H1 (cell line): Measurements from ENCODE around the gene CREB1. TPM values are rescaled to one million over a fixed set of nuclear protein-coding genes. Genes with fewer than 3 reads are reported as not detected.
A peak's percentile ranks its signal among the peaks of the same experiment; 100 is the strongest.

Experiments used
- CTCF ChIA-PET: fragments of 300-600 bp; sonication (Branson Sonifier 250); formaldehyde crosslinking; loops from one replicate; lab custom pipeline; 2021; ENCODE audit not compliant: partially characterized antibody; lab: Charles Lee
- POLR2A ChIA-PET: fragments of 300-600 bp; sonication (Branson Sonifier 250); formaldehyde crosslinking; loops from one replicate; lab custom pipeline; 2021; ENCODE audit warnings: inconsistent platforms; ENCODE audit not compliant: partially characterized antibody; lab: Charles Lee
- DNase-seq, 2 experiments: peaks; one replicate each; pipeline versions ENCODE4 v3.0.0 to v3.0.0-alpha.2; 2010 to 2022; ENCODE audit warnings: low spot score in 2 of 2, low read depth in 1 of 2, mixed read lengths in 1 of 2
- FAIRE-seq: peaks from 2 replicates; lab custom pipeline; 2011; peaks lifted over from hg19 to GRCh38; lab: Jason Lieb, UNC
- H2AFZ ChIP-seq: 2 replicates; pipeline ENCODE4 v1.8.1; 2012; ENCODE audit warnings: low read length, inconsistent platforms
- H2AK5ac ChIP-seq: 2 replicates; pipeline ENCODE4 v1.6.1; 2013; ENCODE audit warnings: low read depth, low read length
- H2BK120ac ChIP-seq: replicated peaks from 2 replicates; pipeline ENCODE3; 2013; ENCODE audit warnings: low read depth, low read length, inconsistent platforms
- H2BK12ac ChIP-seq: 2 replicates; pipeline ENCODE4 v1.6.1; 2013; ENCODE audit warnings: low read depth, low read length
- H2BK15ac ChIP-seq: 2 replicates; pipeline ENCODE4 v1.6.1; 2013; ENCODE audit warnings: low read length
- H2BK20ac ChIP-seq: 2 replicates; pipeline ENCODE4 v1.6.1; 2013; ENCODE audit warnings: low read length
- H2BK5ac ChIP-seq: 2 replicates; pipeline ENCODE4 v1.6.1; 2013; ENCODE audit warnings: low read depth, low read length
- H3K14ac ChIP-seq: 2 replicates; pipeline ENCODE4 v1.6.1; 2013; ENCODE audit warnings: inconsistent platforms; ENCODE audit not compliant: insufficient read length
- H3K18ac ChIP-seq: 2 replicates; pipeline ENCODE4 v1.6.1; 2013; ENCODE audit warnings: low read length; ENCODE audit errors: extremely low read depth
- H3K23ac ChIP-seq: 2 replicates; pipeline ENCODE4 v1.6.1; 2013; ENCODE audit warnings: inconsistent platforms; ENCODE audit not compliant: insufficient read length
- H3K23me2 ChIP-seq: 2 replicates; pipeline ENCODE4 v1.6.1; 2013; ENCODE audit warnings: low read depth, low read length
- H3K27ac ChIP-seq: 2 replicates; pipeline ENCODE4 v1.6.1; 2011; ENCODE audit warnings: low read depth, low read length, inconsistent platforms
- H3K27me3 ChIP-seq, 4 experiments: replicated peaks in 1 of 4; 1 replicate in 1 of 4; 2 replicates in 3 of 4; pipeline versions ENCODE4 v1.6.1 to v1.8.1; 2011 to 2013; ENCODE audit warnings: low read length in 3 of 4, mild to moderate bottlenecking in 3 of 4, inconsistent platforms in 2 of 4, mixed read lengths in 2 of 4, moderate library complexity in 1 of 4; ENCODE audit not compliant: control insufficient read depth in 3 of 4, insufficient read depth in 3 of 4; ENCODE audit errors: extremely low read depth in 1 of 4
- H3K36me3 ChIP-seq, 4 experiments: 2 replicates each; pipeline versions ENCODE4 v1.6.1 to v1.8.1; 2011 to 2013; ENCODE audit warnings: mild to moderate bottlenecking in 4 of 4, low read length in 3 of 4, moderate library complexity in 2 of 4, control low read depth in 1 of 4, inconsistent platforms in 1 of 4; ENCODE audit not compliant: insufficient read depth in 4 of 4, control insufficient read depth in 2 of 4
- H3K4ac ChIP-seq: replicated peaks from 2 replicates; pipeline ENCODE3; 2013; ENCODE audit warnings: low read length, low read depth, mixed read lengths, inconsistent platforms; ENCODE audit not compliant: insufficient read length
- H3K4me1 ChIP-seq, 4 experiments: replicated peaks in 1 of 4; 1 replicate in 1 of 4; 2 replicates in 3 of 4; pipeline versions ENCODE4 v1.6.1 to v1.8.1; 2011 to 2013; ENCODE audit warnings: low read length in 3 of 4, inconsistent platforms in 2 of 4, mixed read lengths in 1 of 4; ENCODE audit not compliant: insufficient read depth in 4 of 4, control insufficient read depth in 3 of 4
- H3K4me2 ChIP-seq, 2 experiments: 2 replicates each; pipeline versions ENCODE4 v1.6.1 to v1.8.1; 2011 to 2013; ENCODE audit warnings: low read depth in 2 of 2, low read length in 2 of 2, control low read depth in 1 of 2, inconsistent platforms in 1 of 2, mild to moderate bottlenecking in 1 of 2; ENCODE audit not compliant: insufficient read depth in 1 of 2
- H3K4me3 ChIP-seq, 4 experiments: fragments of 200-600, 300-600 bp in 1 of 4; sonication (generic), shearing (Covaris generic), sonication (Bioruptor Twin) in 1 of 4; 2 replicates each; pipeline versions ENCODE4 v1.5.1 to v1.8.1; 2011 to 2016; ENCODE audit warnings: low read length in 4 of 4, low read depth in 3 of 4, control low read depth in 2 of 4, inconsistent platforms in 2 of 4, mild to moderate bottlenecking in 2 of 4, mixed read lengths in 1 of 4, moderate library complexity in 1 of 4; ENCODE audit not compliant: insufficient read depth in 2 of 4; ENCODE audit errors: extremely low read depth in 1 of 4
- H3K56ac ChIP-seq: replicated peaks from 2 replicates; pipeline ENCODE3; 2013; ENCODE audit warnings: low read depth, mild to moderate bottlenecking, mixed read lengths, low read length, inconsistent platforms; ENCODE audit not compliant: insufficient read length
- H3K79me1 ChIP-seq: 2 replicates; pipeline ENCODE4 v1.6.1; 2013; ENCODE audit warnings: low read depth, low read length, control low read depth
- H3K79me2 ChIP-seq, 2 experiments: 2 replicates each; pipeline versions ENCODE4 v1.6.1 to v1.8.1; 2012 to 2013; ENCODE audit warnings: low read length in 2 of 2, mild to moderate bottlenecking in 2 of 2, inconsistent platforms in 1 of 2; ENCODE audit not compliant: insufficient read depth in 2 of 2, control insufficient read depth in 1 of 2
- H3K9ac ChIP-seq, 4 experiments: replicated peaks in 1 of 4; 1 replicate in 1 of 4; 2 replicates in 3 of 4; pipeline versions ENCODE4 v1.6.1 to v1.8.1; 2011 to 2013; ENCODE audit warnings: low read depth in 3 of 4, low read length in 3 of 4, control low read depth in 2 of 4, mild to moderate bottlenecking in 2 of 4, moderate library complexity in 2 of 4, inconsistent platforms in 1 of 4; ENCODE audit errors: extremely low read depth in 1 of 4
- H3K9me3 ChIP-seq, 2 experiments: 2 replicates each; pipeline versions ENCODE4 v1.6.1 to v1.8.1; 2012 to 2013; ENCODE audit warnings: mild to moderate bottlenecking in 2 of 2, moderate library complexity in 2 of 2, control low read depth in 1 of 2, inconsistent platforms in 1 of 2, low read depth in 1 of 2, low read length in 1 of 2, mixed read lengths in 1 of 2; ENCODE audit not compliant: insufficient read depth in 2 of 2
- H4K20me1 ChIP-seq, 2 experiments: replicated peaks in 1 of 2; 2 replicates each; pipeline versions ENCODE3 to v1.8.1; 2011 to 2013; ENCODE audit warnings: inconsistent platforms in 2 of 2, low read length in 2 of 2, mild to moderate bottlenecking in 1 of 2; ENCODE audit not compliant: insufficient read depth in 2 of 2, control insufficient read depth in 1 of 2
- H4K5ac ChIP-seq: 2 replicates; pipeline ENCODE4 v1.6.1; 2013; ENCODE audit warnings: low read length, low read depth, mixed read lengths, inconsistent platforms; ENCODE audit not compliant: insufficient read length
- H4K8ac ChIP-seq: 2 replicates; pipeline ENCODE4 v1.8.0; 2013; ENCODE audit warnings: mild to moderate bottlenecking, moderate library complexity, low read length, inconsistent platforms; ENCODE audit not compliant: insufficient read depth; ENCODE audit errors: extremely low read depth
- H4K91ac ChIP-seq: replicated peaks from 2 replicates; pipeline ENCODE3; 2013; ENCODE audit warnings: low read length, mixed read lengths, inconsistent platforms; ENCODE audit not compliant: insufficient read length
- KDM4A ChIP-seq: IDR thresholded peaks from one replicate; pipeline ENCODE4 v1.7.1; 2012; ENCODE audit warnings: low read depth, mild to moderate bottlenecking, moderate library complexity, low read length, inconsistent platforms; ENCODE audit not compliant: severe bottlenecking
- RAD21 ChIP-seq, 2 experiments: IDR thresholded peaks in 1 of 2; conservative IDR thresholded peaks in 1 of 2; 2 replicates each; pipeline ENCODE4 v1.6.1; 2011; ENCODE audit warnings: low read depth in 2 of 2, low read length in 2 of 2, improper control_type of control experiment in 1 of 2, inconsistent platforms in 1 of 2, mild to moderate bottlenecking in 1 of 2, moderate library complexity in 1 of 2
- WGBS, 2 experiments: shearing (Covaris generic) in 1 of 2; methylation state at CpG; one replicate each; pipeline versions ENCODE4 v1.1.6 to v1.1.7; 2013 to 2015; ENCODE audit warnings: low lambda C conversion rate in 2 of 2, mixed read lengths in 2 of 2, inconsistent platforms in 1 of 2, low coverage in 1 of 2, missing lambda C conversion rate in 1 of 2; ENCODE audit not compliant: insufficient replicate concordance in 2 of 2, insufficient coverage in 1 of 2, insufficient read length in 1 of 2; ENCODE audit errors: extremely low coverage in 1 of 2, missing lambda C conversion rate in 1 of 2; 5-methylcytosine and 5-hydroxymethylcytosine counted together
- polyA plus RNA-seq, 7 experiments: library from polyadenylated mRNA; depleted of rRNA in 3 of 7; stranded (reverse) in 5 of 7; unstranded in 2 of 7; fragments of >200 nt in 5 of 7; fragments of 200-250 nt in 2 of 7; gene quantifications; 1 replicate in 5 of 7; 2 replicates in 1 of 7; 4 replicates in 1 of 7; pipeline versions ENCODE4 v1.2.1 to v1.2.3, GENCODE V29; 2011 to 2013; ENCODE audit warnings: missing spikeins in 2 of 7, mixed read lengths in 2 of 7
- total RNA-seq: library from RNA; stranded (reverse); fragmentation: NEBNext Ultra II Directional; extraction: Animal tissue kit (Norgen Biotek cat#: 25700); gene quantifications from 2 replicates; pipeline ENCODE4 v1.2.1, GENCODE V29; 2021
- TF ChIP-seq, protein P1 (sequence below), 3 experiments: IDR thresholded peaks; 1 replicate in 2 of 3; 2 replicates in 1 of 3; pipeline versions ENCODE4 v1.5.1 to v1.6.1; 2011; ENCODE audit warnings: low read length in 3 of 3, mild to moderate bottlenecking in 3 of 3, inconsistent platforms in 2 of 3, low read depth in 1 of 3, moderate library complexity in 1 of 3; ENCODE audit not compliant: insufficient read depth in 1 of 3; ENCODE audit errors: control extremely low read depth in 1 of 3

Gene CREB1
- total and polyA plus RNA-seq, 2 of the 8 experiments (the other 6 are each of a cell fraction or from before 2014, with no cell fraction given), result 46.3 to 99.0 TPM

GRCh38 chr2:207498427-207498826, 31.3 kb upstream of the CREB1 start:
- Histone ChIP-seq H4K8ac (no peak overlapping the region), H3K9me3 (no peaks in the 10 kb centered on the region), H3K79me1 (no peaks in the 10 kb centered on the region), H3K4me3 (no peak overlapping the region), H4K20me1 (no peaks in the 10 kb centered on the region), H3K36me3 (no peaks in the 10 kb centered on the region), H3K56ac (no peak overlapping the region), H3K23ac (no peak overlapping the region), H3K79me2 (no peaks in the 10 kb centered on the region), H2AFZ (no peak overlapping the region), H3K27me3 (no peaks in the 10 kb centered on the region; a peak in 1 of 7 replicates), H2BK20ac (peak overlapping the region; percentile 22; the same call in 1 of the 2 replicates), H3K23me2 (no peaks in the 10 kb centered on the region), H2BK12ac (no peak overlapping the region), H3K27ac (no peak overlapping the region), H3K9ac (no peak overlapping the region), H3K4me2 (no peak overlapping the region), H2BK120ac (no peak overlapping the region), H3K18ac (no peak overlapping the region), H2AK5ac (no peak overlapping the region), H4K5ac (no peak overlapping the region), H3K4ac (no peak overlapping the region), H3K14ac (no peak overlapping the region), H2BK15ac (no peak overlapping the region), H4K91ac (no peak overlapping the region), H3K4me1 (peaks cover 0 to 3% (median 2%) of the 10 kb centered on the region in 4 experiments; a peak in 4 of 7 replicates), H2BK5ac (no peak overlapping the region)
- TF ChIP-seq KDM4A, result no peak
- TF ChIP-seq RAD21 (IDR thresholded peaks at IDR 0.05 in 1 of 2, conservative IDR thresholded peaks at IDR 0.05 in 1 of 2; ENCODE audit: low read depth in 2 of 2, low read length in 2 of 2), result peak; percentile 31 to 48
- TF ChIP-seq, protein P1, sequence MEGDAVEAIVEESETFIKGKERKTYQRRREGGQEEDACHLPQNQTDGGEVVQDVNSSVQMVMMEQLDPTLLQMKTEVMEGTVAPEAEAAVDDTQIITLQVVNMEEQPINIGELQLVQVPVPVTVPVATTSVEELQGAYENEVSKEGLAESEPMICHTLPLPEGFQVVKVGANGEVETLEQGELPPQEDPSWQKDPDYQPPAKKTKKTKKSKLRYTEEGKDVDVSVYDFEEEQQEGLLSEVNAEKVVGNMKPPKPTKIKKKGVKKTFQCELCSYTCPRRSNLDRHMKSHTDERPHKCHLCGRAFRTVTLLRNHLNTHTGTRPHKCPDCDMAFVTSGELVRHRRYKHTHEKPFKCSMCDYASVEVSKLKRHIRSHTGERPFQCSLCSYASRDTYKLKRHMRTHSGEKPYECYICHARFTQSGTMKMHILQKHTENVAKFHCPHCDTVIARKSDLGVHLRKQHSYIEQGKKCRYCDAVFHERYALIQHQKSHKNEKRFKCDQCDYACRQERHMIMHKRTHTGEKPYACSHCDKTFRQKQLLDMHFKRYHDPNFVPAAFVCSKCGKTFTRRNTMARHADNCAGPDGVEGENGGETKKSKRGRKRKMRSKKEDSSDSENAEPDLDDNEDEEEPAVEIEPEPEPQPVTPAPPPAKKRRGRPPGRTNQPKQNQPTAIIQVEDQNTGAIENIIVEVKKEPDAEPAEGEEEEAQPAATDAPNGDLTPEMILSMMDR (IDR thresholded peaks at IDR 0.05; ENCODE audit: control extremely low read depth in 1 of 3, insufficient read depth in 1 of 3, low read depth in 1 of 3, low read length in 3 of 3), result peak; percentile 14 to 30 (median 22); a peak in 3 of 4 replicates
- 79% methylated on average over 4 of the region's 4 CpGs; no CpG with 5 or more reads in 1 of the 2 experiments for WGBS, 2 experiments
- no peak for DNase-seq
- POLR2A ChIA-PET, result no interaction called here
- no peak for FAIRE-seq
- CTCF ChIA-PET, result interaction anchor here (1.0 to 1.3 kb wide), 3 partner anchors 14 to 26 kb away, joined by 3 to 4 read pairs (median 3); no protein-coding TSS in a partner anchor
